Small intestine (tissue), 7 donors: Measurements from ENCODE around the gene ZNF524. TPM values are rescaled to one million over a fixed set of nuclear protein-coding genes. Genes with fewer than 3 reads are reported as not detected.

Source experiments
- DNase-seq, 2 donors: peaks; one replicate each; pipeline versions ENCODE4 v3.0.0 to v3.0.0-alpha.2; 2013
- FAIRE-seq: peaks from 2 replicates; lab custom pipeline; 2012; peaks lifted over from hg19 to GRCh38; lab: Jason Lieb, UNC
- H3K27ac ChIP-seq, 3 donors: one replicate each; pipeline ENCODE4 v1.5.1; 2013; ENCODE audit warnings: low read length in 2 of 3, mild to moderate bottlenecking in 2 of 3, control low read depth in 1 of 3, inconsistent platforms in 1 of 3, low read depth in 1 of 3, moderate library complexity in 1 of 3
- H3K27me3 ChIP-seq, 3 donors: one replicate each; pipeline ENCODE4 v1.6.1; 2013; ENCODE audit warnings: low read length in 3 of 3, inconsistent platforms in 1 of 3; ENCODE audit not compliant: control insufficient read depth in 3 of 3, insufficient read depth in 3 of 3
- H3K36me3 ChIP-seq, 3 donors: one replicate each; pipeline ENCODE4 v1.6.1; 2013; ENCODE audit warnings: low read length in 3 of 3, inconsistent platforms in 1 of 3, low read depth in 1 of 3, mild to moderate bottlenecking in 1 of 3, moderate library complexity in 1 of 3; ENCODE audit not compliant: control insufficient read depth in 3 of 3, insufficient read depth in 2 of 3
- H3K4me1 ChIP-seq, 3 donors: one replicate each; pipeline ENCODE4 v1.6.1; 2013; ENCODE audit warnings: low read length in 2 of 3, inconsistent platforms in 1 of 3, low read depth in 1 of 3, mild to moderate bottlenecking in 1 of 3, moderate library complexity in 1 of 3; ENCODE audit not compliant: control insufficient read depth in 3 of 3, insufficient read depth in 2 of 3
- H3K4me3 ChIP-seq, 3 donors: one replicate each; pipeline ENCODE4 v1.5.1; 2013; ENCODE audit warnings: low read length in 3 of 3, control low read depth in 1 of 3, inconsistent platforms in 1 of 3, low read depth in 1 of 3, mild to moderate bottlenecking in 1 of 3, moderate library complexity in 1 of 3
- H3K9me3 ChIP-seq, 2 donors: one replicate each; pipeline ENCODE4 v1.6.1; 2013; ENCODE audit warnings: low read depth in 1 of 2, low read length in 1 of 2; ENCODE audit not compliant: control insufficient read depth in 2 of 2, insufficient read depth in 1 of 2
- WGBS, 3 donors: extraction: QIAGEN DNeasy Blood & Tissue Kit; methylation state at CpG; one replicate each; pipeline ENCODE4 v1.1.7; 2013; 5-methylcytosine and 5-hydroxymethylcytosine counted together
- polyA plus RNA-seq, 4 donors: library from polyadenylated mRNA; stranded (reverse) in 3 of 4; unstranded in 1 of 4; fragments of 200-250 nt in 3 of 4; fragments of 120-200 nt in 1 of 4; gene quantifications; one replicate each; pipeline versions ENCODE4 v1.2.1 to v1.2.3, GENCODE V29; 2013
- donor health status: healthy with polysubstance abuse.
- donor health status: control.
- donor health status: control.
- donor health status: Bipolar disorder and iron deficiency.
- donor health status: healthy.

ZNF524 gene
- polyA plus RNA-seq, 4 donors = 23.2 to 63.5 (median 45.7) TPM

DNA sequence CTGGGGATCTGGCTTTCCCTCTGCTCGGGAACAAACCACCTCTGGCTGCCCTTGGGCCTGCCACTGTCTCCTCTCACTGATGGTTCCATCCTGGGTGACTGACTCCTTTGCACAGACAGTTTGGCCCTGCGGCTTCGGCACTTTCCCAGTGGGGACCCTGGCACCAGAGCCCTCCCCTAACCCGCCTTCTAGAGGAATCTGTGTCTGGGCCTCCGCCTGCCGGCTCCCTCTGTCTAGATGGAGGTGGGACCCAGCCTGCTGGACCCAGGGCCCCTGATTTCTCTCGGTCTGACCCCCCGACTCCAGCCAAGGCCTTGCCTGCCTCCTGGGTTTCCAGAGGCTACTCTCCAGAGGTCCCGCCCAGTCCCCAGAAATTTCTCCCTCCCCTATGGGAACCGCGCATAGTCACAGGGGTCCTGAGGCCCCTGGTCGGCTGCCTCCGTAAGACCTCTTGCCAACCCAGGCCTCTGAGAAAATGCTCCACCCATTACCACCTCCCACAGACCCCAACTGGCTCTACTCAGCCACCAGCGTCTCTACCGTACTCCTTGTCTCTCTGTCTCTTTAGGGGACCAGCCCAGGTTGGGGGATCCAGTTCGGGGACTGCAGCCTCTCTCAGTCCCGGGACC is 50.6 kb downstream of the ZNF524 start:
- Histone ChIP-seq H3K9me3 (no peaks in the 10 kb centered on the region), H3K4me3 (no peak overlapping the region), H3K27ac (no peak overlapping the region), H3K36me3 (peaks cover 0 to 36% (median 0%) of the 10 kb centered on the region in 3 donors), H3K27me3 (no peaks in the 10 kb centered on the region), H3K4me1 (peaks cover 0 to 17% (median 0%) of the 10 kb centered on the region in 3 donors)
- WGBS, 3 donors = 92 to 94% (median 93%) methylated on average over 17 of the region's 17 CpGs
- DNase-seq (no peak), FAIRE-seq (no peak)

DNA sequence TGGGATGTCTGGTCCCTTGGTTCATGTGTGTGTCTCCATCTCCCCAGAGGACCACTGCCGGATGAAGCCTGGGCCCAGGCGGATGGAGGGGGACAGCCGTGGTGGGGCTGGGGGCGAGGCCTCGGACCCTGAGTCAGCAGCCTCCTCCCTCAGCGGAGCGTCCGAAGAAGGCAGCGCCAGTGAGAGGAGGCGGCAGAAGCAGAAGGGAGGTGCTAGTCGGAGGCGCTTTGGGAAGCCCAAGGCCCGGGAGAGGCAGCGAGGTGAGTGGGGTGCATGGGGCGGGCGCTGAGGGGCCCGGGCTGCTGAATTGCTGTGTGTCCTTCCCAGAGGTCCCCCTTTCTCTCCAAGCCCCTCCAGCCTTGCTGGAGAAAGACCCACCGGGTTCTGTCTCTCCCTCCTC is 51.1 kb downstream of the ZNF524 start:
- H3K27ac ChIP-seq = no peak overlapping the region
- H3K9me3 ChIP-seq = no peaks in the 10 kb centered on the region
- H3K4me1 ChIP-seq = peaks cover 0 to 17% (median 0%) of the 10 kb centered on the region in 3 donors
- H3K36me3 ChIP-seq = peaks cover 0 to 35% (median 0%) of the 10 kb centered on the region in 3 donors
- 80 to 91% (median 86%) methylated on average over 13 to 18 of the region's 18 CpGs for WGBS, 3 donors
- H3K27me3 ChIP-seq = no peaks in the 10 kb centered on the region
- DNase-seq (no peak), FAIRE-seq (no peak)
- no peak overlapping the region for H3K4me3 ChIP-seq

DNA sequence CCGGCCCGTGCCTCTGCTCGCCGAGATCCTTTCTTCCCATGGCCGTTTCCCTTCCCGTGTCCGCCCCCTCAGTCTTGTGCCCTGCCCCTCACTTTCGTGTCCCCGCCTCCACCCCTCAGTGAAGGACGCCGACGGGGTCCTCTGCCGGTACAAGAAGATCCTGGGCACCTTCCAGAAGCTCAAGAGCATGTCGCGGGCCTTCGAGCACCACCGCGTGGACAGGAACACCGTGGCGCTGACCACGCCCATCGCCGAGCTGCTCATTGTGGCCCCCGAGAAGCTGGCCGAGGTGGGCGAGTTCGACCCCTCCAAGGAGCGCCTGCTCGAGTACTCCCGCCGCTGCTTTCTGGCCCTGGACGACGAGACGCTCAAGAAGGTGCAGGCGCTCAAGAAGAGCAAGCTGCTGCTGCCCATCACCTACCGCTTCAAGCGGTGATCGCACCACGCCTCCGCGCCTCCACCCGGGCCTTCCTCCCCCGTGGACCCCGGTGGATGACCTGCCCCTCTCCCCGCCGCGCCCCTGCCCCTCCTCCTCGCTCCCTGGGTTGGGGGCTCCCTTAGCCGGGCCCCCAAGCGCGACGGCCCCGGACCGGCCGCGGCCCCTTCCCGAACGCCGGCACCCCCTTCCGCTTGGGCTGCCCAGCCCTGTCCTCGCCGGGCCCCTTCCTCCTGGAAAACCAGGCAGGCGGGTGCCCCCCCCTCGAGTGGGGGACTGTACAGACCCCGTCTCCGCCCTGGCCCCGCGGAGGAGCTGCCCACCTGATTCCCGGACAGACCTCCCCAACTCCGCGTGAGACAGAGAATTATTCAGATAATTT is 52.4 kb downstream of the ZNF524 start:
- H3K27me3 ChIP-seq = no peaks in the 10 kb centered on the region
- no peaks in the 10 kb centered on the region for H3K9me3 ChIP-seq
- H3K27ac ChIP-seq = no peak overlapping the region
- DNase-seq (no peak), FAIRE-seq (no peak)
- peaks cover 0 to 38% (median 0%) of the 10 kb centered on the region in 3 donors for H3K36me3 ChIP-seq
- H3K4me1 ChIP-seq = peaks cover 5 to 22% (median 6%) of the 10 kb centered on the region in 3 donors
- 82 to 93% (median 91%) methylated on average over 65 to 71 of the region's 71 CpGs for WGBS, 3 donors
- H3K4me3 ChIP-seq = no peak overlapping the region

Other genes starting within 250 kb of the ZNF524 start
- gene COX6B2, start 245.6 kb upstream of the ZNF524 start, polyA plus RNA-seq = under 1 TPM in 2 of 4 donors, not detected in 2; 0.07 to 0.09 TPM
- gene GARIN5B, start 237.0 kb upstream of the ZNF524 start, polyA plus RNA-seq = under 1 TPM in 1 of 4 donors, not detected in 3; 0.03 TPM
- gene IL11, start 229.8 kb upstream of the ZNF524 start, polyA plus RNA-seq = under 1 TPM in 2 of 4 donors, not detected in 2; 0.19 to 0.67 TPM
- gene TMEM190, start 223.5 kb upstream of the ZNF524 start, polyA plus RNA-seq = under 1 TPM in 2 of 4 donors, not detected in 2; 0.30 to 0.31 TPM
- 1 to 10 TPM in 3 of 4 donors, not detected in 1; 1.6 to 9.4 (median 2.2) TPM for gene TMEM238, start 216.0 kb upstream of the ZNF524 start, polyA plus RNA-seq
- gene RPL28, start 214.4 kb upstream of the ZNF524 start, polyA plus RNA-seq = 1,000 to 10,000 TPM; 1,338 to 2,360 (median 2,018) TPM
- 10 to 100 TPM in 2 of 4 donors, 1 to 10 TPM in 2; 7.2 to 30.1 (median 16.4) TPM for gene UBE2S, start 192.5 kb upstream of the ZNF524 start, polyA plus RNA-seq
- gene SHISA7, start 157.0 kb upstream of the ZNF524 start, polyA plus RNA-seq = under 1 TPM in 2 of 4 donors, not detected in 2; 0.12 to 0.21 TPM
- 100 to 1,000 TPM in 1 of 4 donors, 10 to 100 TPM in 3; 28.8 to 164 (median 78.4) TPM for gene ISOC2, start 138.6 kb upstream of the ZNF524 start, polyA plus RNA-seq
- not detected for gene C19orf85, start 135.5 kb upstream of the ZNF524 start, polyA plus RNA-seq
- 1 to 10 TPM; 1.1 to 7.0 (median 5.0) TPM for gene ZNF628, start 123.7 kb upstream of the ZNF524 start, polyA plus RNA-seq
- 10 to 100 TPM in 1 of 4 donors, 1 to 10 TPM in 3; 5.8 to 10.2 (median 7.8) TPM for gene NAT14, start 115.1 kb upstream of the ZNF524 start, polyA plus RNA-seq
- 1 to 10 TPM in 1 of 4 donors, under 1 TPM in 2, not detected in 1; 0.49 to 2.2 (median 0.54) TPM for gene SSC5D, start 111.9 kb upstream of the ZNF524 start, polyA plus RNA-seq
- under 1 TPM in 1 of 4 donors, not detected in 3; 0.06 TPM for gene SBK2, start 63.2 kb upstream of the ZNF524 start, polyA plus RNA-seq
- under 1 TPM in 2 of 4 donors, not detected in 2; 0.18 to 0.39 TPM for gene SBK3, start 54.7 kb upstream of the ZNF524 start, polyA plus RNA-seq
- 10 to 100 TPM in 1 of 4 donors, 1 to 10 TPM in 3; 2.2 to 12.7 (median 4.8) TPM for gene ZNF579, start 19.4 kb upstream of the ZNF524 start, polyA plus RNA-seq
- gene FIZ1, start 771 bp upstream of the ZNF524 start, polyA plus RNA-seq = 10 to 100 TPM in 1 of 4 donors, 1 to 10 TPM in 3; 7.2 to 13.0 (median 7.4) TPM
- gene ZNF865, start 5.4 kb downstream of the ZNF524 start, polyA plus RNA-seq = 10 to 100 TPM in 1 of 4 donors, 1 to 10 TPM in 3; 4.0 to 10.3 (median 5.5) TPM
- 10 to 100 TPM in 3 of 4 donors, 1 to 10 TPM in 1; 9.5 to 16.3 (median 11.0) TPM for gene ZNF784, start 24.3 kb downstream of the ZNF524 start, polyA plus RNA-seq
- gene ZNF580, start 40.7 kb downstream of the ZNF524 start, polyA plus RNA-seq = 10 to 100 TPM in 3 of 4 donors, 1 to 10 TPM in 1; 8.3 to 28.5 (median 16.6) TPM
- gene ZNF581, start 43.4 kb downstream of the ZNF524 start, polyA plus RNA-seq = 10 to 100 TPM; 15.9 to 29.2 (median 23.3) TPM
- 10 to 100 TPM in 1 of 4 donors, 1 to 10 TPM in 3; 2.5 to 12.1 (median 5.6) TPM for gene CCDC106, start 47.9 kb downstream of the ZNF524 start, polyA plus RNA-seq
- gene U2AF2, start 54.7 kb downstream of the ZNF524 start, polyA plus RNA-seq = 100 to 1,000 TPM in 2 of 4 donors, 10 to 100 TPM in 2; 74.0 to 161 (median 115) TPM
- gene EPN1, start 74.9 kb downstream of the ZNF524 start, polyA plus RNA-seq = 100 to 1,000 TPM; 149 to 193 (median 168) TPM
- gene NLRP9, start 138.1 kb downstream of the ZNF524 start, polyA plus RNA-seq = under 1 TPM in 2 of 4 donors, not detected in 2; 0.01 TPM
- under 1 TPM in 2 of 4 donors, not detected in 2; 0.04 to 0.25 TPM for gene RFPL4A, start 158.8 kb downstream of the ZNF524 start, polyA plus RNA-seq
- gene RFPL4AL1, start 168.8 kb downstream of the ZNF524 start, polyA plus RNA-seq = not detected
- gene NLRP11, start 231.7 kb downstream of the ZNF524 start, polyA plus RNA-seq = under 1 TPM in 2 of 4 donors, not detected in 2; 0.07 to 0.10 TPM
- gene NLRP4, start 236.3 kb downstream of the ZNF524 start, polyA plus RNA-seq = under 1 TPM in 1 of 4 donors, not detected in 3; 0.09 TPM